ENCODE results near the gene OR6Y1. TPM values are rescaled to one million over a fixed set of nuclear protein-coding genes. Genes with fewer than 3 reads are reported as not detected.

OR6Y1 gene
- total and polyA plus RNA-seq, 4 donors = not detected

- Histone ChIP-seq H3K27me3 (ENCODE audit: control insufficient read depth in 4 of 4, insufficient read depth in 4 of 4, low read length in 3 of 4) (peaks cover 0 to 6% (median 0%) of the 10 kb centered on the region in 4 donors), H3K9ac (ENCODE audit: low read depth in 1 of 2, low read length in 2 of 2) (no peak overlapping the region), H3K4me1 (ENCODE audit: control insufficient read depth in 4 of 4, insufficient read depth in 4 of 4, low read length in 3 of 4) (no peaks in the 10 kb centered on the region), H3K36me3 (ENCODE audit: control insufficient read depth in 4 of 4, insufficient read depth in 3 of 4, low read depth in 1 of 4, low read length in 3 of 4) (no peaks in the 10 kb centered on the region), H3K4me3 (ENCODE audit: low read depth in 1 of 3, low read length in 3 of 3) (no peak overlapping the region), H3K9me3 (ENCODE audit: control insufficient read depth in 4 of 4, low read length in 3 of 4) (no peaks in the 10 kb centered on the region), H3K27ac (ENCODE audit: low read depth in 1 of 2, low read length in 2 of 2) (no peak overlapping the region)
- TF ChIP-seq, protein P1, sequence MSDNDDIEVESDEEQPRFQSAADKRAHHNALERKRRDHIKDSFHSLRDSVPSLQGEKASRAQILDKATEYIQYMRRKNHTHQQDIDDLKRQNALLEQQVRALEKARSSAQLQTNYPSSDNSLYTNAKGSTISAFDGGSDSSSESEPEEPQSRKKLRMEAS (IDR thresholded peaks at IDR 0.05) = no peak
- no peak for TF ChIP-seq REST (IDR thresholded peaks at IDR 0.05)
- TF ChIP-seq NR2F2 (IDR thresholded peaks at IDR 0.05) = no peak
- TF ChIP-seq YY1 (IDR thresholded peaks at IDR 0.05) = no peak
- no peak for TF ChIP-seq HNF4A (conservative IDR thresholded peaks at IDR 0.05)
- TF ChIP-seq EGR1 (IDR thresholded peaks at IDR 0.05; ENCODE audit: low read depth in 2 of 2) = no peak
- no peak for TF ChIP-seq ATF3 (IDR thresholded peaks at IDR 0.05)
- TF ChIP-seq FOXA1 (IDR thresholded peaks at IDR 0.05) = no peak
- TF ChIP-seq, protein P2, sequence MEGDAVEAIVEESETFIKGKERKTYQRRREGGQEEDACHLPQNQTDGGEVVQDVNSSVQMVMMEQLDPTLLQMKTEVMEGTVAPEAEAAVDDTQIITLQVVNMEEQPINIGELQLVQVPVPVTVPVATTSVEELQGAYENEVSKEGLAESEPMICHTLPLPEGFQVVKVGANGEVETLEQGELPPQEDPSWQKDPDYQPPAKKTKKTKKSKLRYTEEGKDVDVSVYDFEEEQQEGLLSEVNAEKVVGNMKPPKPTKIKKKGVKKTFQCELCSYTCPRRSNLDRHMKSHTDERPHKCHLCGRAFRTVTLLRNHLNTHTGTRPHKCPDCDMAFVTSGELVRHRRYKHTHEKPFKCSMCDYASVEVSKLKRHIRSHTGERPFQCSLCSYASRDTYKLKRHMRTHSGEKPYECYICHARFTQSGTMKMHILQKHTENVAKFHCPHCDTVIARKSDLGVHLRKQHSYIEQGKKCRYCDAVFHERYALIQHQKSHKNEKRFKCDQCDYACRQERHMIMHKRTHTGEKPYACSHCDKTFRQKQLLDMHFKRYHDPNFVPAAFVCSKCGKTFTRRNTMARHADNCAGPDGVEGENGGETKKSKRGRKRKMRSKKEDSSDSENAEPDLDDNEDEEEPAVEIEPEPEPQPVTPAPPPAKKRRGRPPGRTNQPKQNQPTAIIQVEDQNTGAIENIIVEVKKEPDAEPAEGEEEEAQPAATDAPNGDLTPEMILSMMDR (IDR thresholded peaks at IDR 0.05; ENCODE audit: low read depth, low read length, missing input control) = no peak
- TF ChIP-seq, protein P3, sequence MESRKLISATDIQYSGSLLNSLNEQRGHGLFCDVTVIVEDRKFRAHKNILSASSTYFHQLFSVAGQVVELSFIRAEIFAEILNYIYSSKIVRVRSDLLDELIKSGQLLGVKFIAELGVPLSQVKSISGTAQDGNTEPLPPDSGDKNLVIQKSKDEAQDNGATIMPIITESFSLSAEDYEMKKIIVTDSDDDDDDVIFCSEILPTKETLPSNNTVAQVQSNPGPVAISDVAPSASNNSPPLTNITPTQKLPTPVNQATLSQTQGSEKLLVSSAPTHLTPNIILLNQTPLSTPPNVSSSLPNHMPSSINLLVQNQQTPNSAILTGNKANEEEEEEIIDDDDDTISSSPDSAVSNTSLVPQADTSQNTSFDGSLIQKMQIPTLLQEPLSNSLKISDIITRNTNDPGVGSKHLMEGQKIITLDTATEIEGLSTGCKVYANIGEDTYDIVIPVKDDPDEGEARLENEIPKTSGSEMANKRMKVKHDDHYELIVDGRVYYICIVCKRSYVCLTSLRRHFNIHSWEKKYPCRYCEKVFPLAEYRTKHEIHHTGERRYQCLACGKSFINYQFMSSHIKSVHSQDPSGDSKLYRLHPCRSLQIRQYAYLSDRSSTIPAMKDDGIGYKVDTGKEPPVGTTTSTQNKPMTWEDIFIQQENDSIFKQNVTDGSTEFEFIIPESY (IDR thresholded peaks at IDR 0.05) = no peak
- TF ChIP-seq GABPA (IDR thresholded peaks at IDR 0.05 in 1 of 2, conservative IDR thresholded peaks at IDR 0.05 in 1 of 2) = no peak
- no peak for TF ChIP-seq JUND (IDR thresholded peaks at IDR 0.05)
- no peak for TF ChIP-seq TAF1 (conservative IDR thresholded peaks at IDR 0.05)
- no peak for DNase-seq (ENCODE audit: low spot score)
- 31% methylated on average over 4 of the region's 4 CpGs for WGBS
Observed at GRCh38 chr1:158509471-158510156, 44.6 kb downstream of the OR6Y1 start.

- no peak for DNase-seq (ENCODE audit: low spot score)
- peaks cover 0 to 5% (median 0%) of the 10 kb centered on the region in 4 donors for H3K27me3 ChIP-seq (ENCODE audit: control insufficient read depth in 4 of 4, insufficient read depth in 4 of 4, low read length in 3 of 4)
- H3K9ac ChIP-seq (ENCODE audit: low read depth in 1 of 2, low read length in 2 of 2) = no peak overlapping the region
- 67% methylated on average over 2 of the region's 2 CpGs for WGBS
- H3K27ac ChIP-seq (ENCODE audit: low read depth in 1 of 2, low read length in 2 of 2) = no peak overlapping the region
- TF ChIP-seq NR2F2 (IDR thresholded peaks at IDR 0.05) (no peak), GABPA (IDR thresholded peaks at IDR 0.05 in 1 of 2, conservative IDR thresholded peaks at IDR 0.05 in 1 of 2) (no peak), RAD21 (IDR thresholded peaks at IDR 0.05) (no peak)
- TF ChIP-seq, protein P2 (IDR thresholded peaks at IDR 0.05; ENCODE audit: low read depth, low read length, missing input control) = no peak
- TF ChIP-seq, protein P3 (IDR thresholded peaks at IDR 0.05) = no peak
- H3K4me3 ChIP-seq (ENCODE audit: low read depth in 1 of 3, low read length in 3 of 3) = no peak overlapping the region
- no peaks in the 10 kb centered on the region for H3K36me3 ChIP-seq (ENCODE audit: control insufficient read depth in 4 of 4, insufficient read depth in 3 of 4, low read depth in 1 of 4, low read length in 3 of 4)
- no peaks in the 10 kb centered on the region for H3K9me3 ChIP-seq (ENCODE audit: control insufficient read depth in 4 of 4, low read length in 3 of 4)
- H3K4me1 ChIP-seq (ENCODE audit: control insufficient read depth in 4 of 4, insufficient read depth in 4 of 4, low read length in 3 of 4) = no peaks in the 10 kb centered on the region
Observed at GRCh38 chr1:158507511-158507910, 46.7 kb downstream of the OR6Y1 start.

Measured in liver (tissue), 9 donors.